KG1 (cell line): ENCODE data around the gene TPRG1.

Experiments used
- DNase-seq: peaks from one replicate; lab custom pipeline; 2025; lab: John Stamatoyannopoulos, UW

Gene TPRG1

DNA sequence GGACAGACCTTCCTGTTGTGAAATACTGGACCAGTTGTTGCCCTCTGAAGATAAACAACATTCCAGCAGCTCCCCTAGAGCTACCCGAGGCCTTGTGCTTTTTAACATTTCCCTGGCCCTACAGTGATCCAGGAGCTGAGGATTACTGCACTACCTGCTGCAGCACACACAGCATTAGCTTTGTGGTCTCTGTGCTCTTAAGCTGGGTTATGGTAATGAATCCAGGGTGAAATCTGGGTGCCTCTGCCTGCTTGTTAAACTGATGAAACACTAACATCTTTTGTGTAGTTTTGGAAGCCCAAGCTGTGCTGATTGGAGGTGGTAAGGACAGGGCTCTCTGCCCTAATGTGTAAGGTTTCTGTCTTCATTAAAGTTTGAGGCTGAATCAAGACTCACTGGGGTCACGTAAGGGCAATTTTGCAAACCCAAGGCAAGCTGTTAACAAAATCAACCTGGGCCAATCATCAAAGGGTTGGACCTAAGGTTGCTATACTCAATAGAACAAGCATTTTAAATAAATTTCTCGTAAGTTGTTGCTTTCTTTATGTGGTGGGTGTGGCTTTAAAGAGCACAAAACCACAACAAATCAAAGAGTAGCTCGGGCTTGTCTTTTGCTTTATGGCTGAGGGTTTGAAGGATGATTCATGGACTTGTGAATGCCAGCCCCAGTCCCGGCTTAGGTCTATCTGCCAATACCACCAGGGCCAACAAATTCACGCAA lies 183.9 kb downstream of the TPRG1 start:
- no peak for DNase-seq

DNA sequence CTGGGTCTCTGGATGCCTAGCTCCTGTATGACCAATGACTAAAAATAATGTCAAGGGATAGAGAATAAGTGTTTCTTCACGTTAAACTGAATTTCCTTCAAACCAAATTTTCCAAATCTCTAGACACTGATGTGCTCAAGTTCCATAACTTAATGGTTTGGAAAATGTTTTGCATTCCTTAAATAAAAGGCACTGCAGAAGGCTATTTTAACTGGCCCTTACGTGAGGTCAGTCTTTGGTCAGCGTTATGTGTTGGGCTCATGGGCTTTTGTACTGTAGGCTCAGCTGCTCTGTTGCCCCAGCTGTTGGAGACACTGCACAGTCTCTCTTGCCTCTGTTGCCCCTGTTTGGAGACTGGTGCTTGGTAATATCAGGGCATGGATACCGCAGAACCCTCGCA lies 188.5 kb downstream of the TPRG1 start:
- DNase-seq, result no peak

DNA sequence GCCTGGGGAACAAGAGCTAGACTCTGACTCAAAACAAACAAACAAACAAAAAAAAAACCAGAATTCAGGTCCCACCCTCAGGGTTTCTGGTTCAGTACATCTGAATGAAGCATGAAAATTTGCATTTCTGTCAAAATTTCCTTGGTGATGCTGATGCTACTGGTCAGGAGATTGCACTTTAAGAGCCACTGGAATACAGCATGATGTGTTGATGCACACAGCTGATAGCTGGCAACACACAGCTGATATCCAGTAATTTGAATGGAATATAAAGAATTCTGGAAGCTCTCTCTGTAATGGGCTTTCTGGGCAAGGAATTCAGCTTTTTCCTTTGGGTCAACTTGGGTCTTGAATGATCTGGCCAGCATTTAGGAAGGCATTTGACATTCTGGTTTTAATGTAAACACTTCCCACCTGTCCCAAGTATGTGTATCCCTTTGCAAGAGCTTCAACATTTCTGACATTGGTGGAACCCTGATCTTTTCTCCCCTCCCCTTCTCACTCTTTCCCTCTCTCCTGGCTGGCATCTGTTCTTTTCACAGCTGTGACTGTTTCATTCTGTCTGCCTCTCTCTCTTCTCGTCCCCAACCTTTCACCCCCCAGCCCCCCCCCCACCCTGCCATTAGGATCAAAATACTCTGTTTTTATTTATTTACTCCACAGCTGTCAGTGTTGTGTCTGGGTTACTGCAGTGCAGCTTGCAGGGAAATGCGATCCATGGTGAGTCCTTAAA lies 189.5 kb downstream of the TPRG1 start:
- no peak for DNase-seq

DNA sequence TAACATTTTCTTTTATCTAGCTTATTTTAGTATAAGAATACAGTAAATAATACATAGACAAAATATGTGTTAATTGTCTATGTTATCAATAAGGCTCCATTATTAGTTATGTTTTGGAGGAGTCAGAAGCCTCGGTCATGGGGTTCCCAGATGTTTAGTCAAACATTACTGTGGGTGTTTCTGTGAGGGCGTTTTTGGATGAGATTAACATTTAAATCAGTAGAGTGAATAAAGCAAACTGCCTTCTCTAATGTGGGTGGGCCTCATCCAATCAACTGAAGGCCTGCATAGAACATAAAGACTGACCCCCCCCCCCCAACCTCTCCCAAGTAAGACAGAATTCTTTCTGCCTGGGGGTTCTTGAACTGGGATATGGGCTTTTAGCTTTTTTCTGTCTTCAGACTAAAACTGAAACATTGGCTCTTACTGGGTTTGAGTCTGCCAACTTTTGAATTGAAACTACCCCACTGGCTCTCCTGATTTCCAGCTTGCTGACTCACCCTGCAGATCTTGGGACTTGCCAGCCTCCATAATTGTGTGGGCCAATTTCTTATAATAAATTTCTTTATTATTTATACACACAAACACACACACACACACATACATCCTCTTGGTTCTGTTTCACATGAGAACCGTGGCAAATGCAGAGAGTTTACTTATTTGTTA lies 192.0 kb downstream of the TPRG1 start:
- no peak for DNase-seq

DNA sequence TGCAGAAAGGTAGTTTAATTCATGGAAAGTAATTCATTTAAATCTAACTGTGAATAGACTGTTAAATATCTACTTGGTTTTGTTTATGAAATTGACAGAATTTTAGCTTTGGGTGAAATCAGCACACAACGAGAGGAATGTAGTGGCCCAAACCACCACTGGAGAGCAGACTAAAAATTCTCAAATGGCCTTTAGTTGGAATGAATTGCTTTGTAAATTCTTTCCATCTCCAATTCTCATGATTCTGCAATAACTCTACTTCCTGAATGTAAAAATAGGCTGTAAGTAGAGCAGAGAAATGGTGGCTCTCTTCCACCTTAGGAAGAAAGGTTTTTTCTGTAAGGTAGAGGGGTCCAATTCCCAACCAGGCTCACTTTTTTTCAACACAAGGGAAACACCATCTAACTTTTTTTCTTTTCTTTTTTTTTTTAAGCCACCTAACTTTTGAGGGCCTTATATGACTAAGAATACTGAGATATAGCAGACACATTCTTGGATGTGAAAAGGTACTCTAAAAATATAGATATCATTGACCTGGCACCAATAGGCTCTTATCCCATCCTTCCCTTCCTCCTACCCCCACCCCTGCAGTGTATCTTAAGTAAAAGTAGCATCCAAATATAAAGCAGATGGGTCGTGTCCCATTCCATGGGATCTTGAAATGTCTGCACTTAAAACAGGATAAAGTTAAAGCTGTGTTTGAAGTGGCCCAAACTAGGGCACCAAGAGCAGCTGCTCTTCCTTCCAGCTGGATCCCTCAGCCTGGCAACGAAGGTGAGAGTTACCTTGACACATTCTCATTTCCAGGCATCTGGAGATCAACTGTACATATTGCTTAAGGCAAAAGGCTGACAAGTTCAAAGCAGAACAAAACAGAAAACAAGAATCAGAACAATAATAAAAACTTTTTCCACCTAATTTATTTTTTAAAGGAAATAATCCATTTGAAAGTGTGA lies 194.1 kb downstream of the TPRG1 start:
- no peak for DNase-seq

DNA sequence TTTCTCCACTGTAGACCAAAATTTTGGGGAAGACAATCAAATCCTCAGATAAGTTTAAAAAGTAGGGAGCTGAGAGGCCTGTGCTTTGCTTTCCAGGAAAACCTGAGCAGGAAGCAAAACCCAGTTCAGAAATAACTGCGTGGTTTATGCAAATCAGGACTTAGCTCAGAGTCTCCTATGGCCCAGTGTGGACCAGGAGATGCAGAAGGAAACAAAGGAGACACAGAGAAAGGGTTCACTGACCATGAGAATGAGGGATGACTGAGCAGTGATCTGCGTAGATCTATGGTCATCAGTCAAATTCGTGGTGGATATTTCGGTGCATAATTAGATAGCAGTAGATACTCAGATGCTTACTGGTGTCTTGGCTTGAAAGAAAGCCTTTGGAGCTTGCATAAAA lies 196.6 kb downstream of the TPRG1 start:
- DNase-seq, result no peak

DNA sequence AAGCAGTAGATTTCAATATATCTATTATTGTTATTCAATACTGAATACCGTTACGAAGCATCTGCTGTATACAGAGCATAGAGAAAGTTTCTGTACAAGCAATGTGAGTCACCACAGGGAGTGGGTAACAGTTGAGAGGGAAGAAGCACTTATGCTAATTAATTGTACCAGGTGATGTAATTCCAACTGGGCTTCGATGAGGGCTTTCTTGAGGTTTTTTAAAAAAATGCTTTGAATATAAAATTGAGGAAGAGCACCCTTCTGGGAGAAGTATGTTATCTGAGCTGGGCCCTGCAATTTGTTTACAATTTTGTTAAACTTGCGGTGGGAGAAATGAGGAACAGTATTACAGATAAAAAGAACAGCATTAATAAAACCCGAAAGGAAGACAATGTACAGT lies 197.9 kb downstream of the TPRG1 start:
- DNase-seq, result no peak

DNA sequence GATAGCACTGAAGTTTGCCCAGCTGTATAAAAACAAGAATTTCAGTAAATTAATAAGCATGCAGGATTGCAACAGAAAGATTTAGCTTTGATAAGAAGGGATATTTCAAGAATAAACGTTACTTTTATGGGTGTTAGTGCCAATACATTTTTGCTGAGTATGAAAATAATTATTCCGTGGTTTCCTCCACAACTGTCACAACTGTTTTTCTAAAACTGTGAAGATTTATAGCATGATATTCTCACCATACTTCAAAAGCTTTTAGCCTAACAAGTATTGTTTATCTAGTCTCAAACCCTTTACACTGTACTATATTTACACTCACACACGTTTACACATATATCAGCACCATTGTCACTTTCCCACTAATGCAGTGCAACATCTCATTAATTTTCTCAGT lies 200.5 kb downstream of the TPRG1 start:
- no peak for DNase-seq
